BLaER1 treated with 17β-estradiol and CSF1 and Interleukin-3, amounts not matched to agents 10 nM and 100 nM (cell line): ENCODE measurements around the gene MBNL2.

Source experiments
- H3K27ac ChIP-seq, 11 experiments: shearing (Covaris generic); formaldehyde crosslinking; 2 replicates each; pipeline ENCODE4 v1.8.1; 2022
- H3K27me3 ChIP-seq, 11 experiments: shearing (Covaris generic); formaldehyde crosslinking; 2 replicates each; pipeline ENCODE4 v1.8.1; 2022
- H3K36me3 ChIP-seq, 11 experiments: shearing (Covaris generic); formaldehyde crosslinking; 2 replicates each; pipeline ENCODE4 v1.8.1; 2022
- H3K4me1 ChIP-seq, 10 experiments: shearing (Covaris generic); formaldehyde crosslinking; 2 replicates each; pipeline ENCODE4 v1.8.1; 2022
- H3K4me2 ChIP-seq, 11 experiments: shearing (Covaris generic); formaldehyde crosslinking; 2 replicates each; pipeline ENCODE4 v1.8.1; 2022
- H3K4me3 ChIP-seq, 10 experiments: shearing (Covaris generic); formaldehyde crosslinking; 2 replicates each; pipeline ENCODE4 v1.8.1; 2022
- H3K9ac ChIP-seq, 11 experiments: shearing (Covaris generic); formaldehyde crosslinking; 2 replicates each; pipeline ENCODE4 v1.8.1; 2022
- H3K9me3 ChIP-seq, 11 experiments: shearing (Covaris generic); formaldehyde crosslinking; replicated peaks in 1 of 11; 2 replicates each; pipeline ENCODE4 v1.8.1; 2022
- H4K20me1 ChIP-seq, 11 experiments: shearing (Covaris generic); formaldehyde crosslinking; 2 replicates each; pipeline ENCODE4 v1.8.1; 2022
- Cebpa-rat ChIP-seq, 11 experiments: shearing (Covaris generic); IDR thresholded peaks; 2 replicates each; pipeline ENCODE4 v1.8.1; 2022

Gene MBNL2

GRCh38 chr13:97403893-97404750, 182.0 kb downstream of the MBNL2 start:
- no peaks in the 10 kb centered on the region for H3K27me3 ChIP-seq
- H4K20me1 ChIP-seq, result no peaks in the 10 kb centered on the region
- H3K4me1 ChIP-seq, result no peaks in the 10 kb centered on the region
- no peak overlapping the region for H3K4me3 ChIP-seq
- H3K4me2 ChIP-seq, result no peak overlapping the region
- peaks cover 0 to 7% (median 0%) of the 10 kb centered on the region in 11 experiments; a peak in 1 of 22 replicates for H3K36me3 ChIP-seq
- H3K9ac ChIP-seq, result no peak overlapping the region
- no peak for TF ChIP-seq Cebpa-rat (IDR thresholded peaks at IDR 0.05)
- H3K9me3 ChIP-seq, result peaks cover 11 to 22% (median 14%) of the 10 kb centered on the region in 11 experiments; a peak in 21 of 22 replicates
- H3K27ac ChIP-seq, result no peak overlapping the region

GRCh38 chr13:97407540-97407939, 185.4 kb downstream of the MBNL2 start:
- no peak for TF ChIP-seq Cebpa-rat (IDR thresholded peaks at IDR 0.05)
- H3K9me3 ChIP-seq, result peaks cover 0 to 6% (median 0%) of the 10 kb centered on the region in 11 experiments; a peak in 2 of 22 replicates

GRCh38 chr13:97408938-97409337, 186.8 kb downstream of the MBNL2 start:
- no peak overlapping the region for H3K9ac ChIP-seq
- no peak overlapping the region for H3K4me3 ChIP-seq
- peaks cover 0 to 24% (median 12%) of the 10 kb centered on the region in 10 experiments; a peak in 11 of 20 replicates for H3K4me1 ChIP-seq
- no peaks in the 10 kb centered on the region for H3K36me3 ChIP-seq
- no peak overlapping the region for H3K27ac ChIP-seq
- H3K27me3 ChIP-seq, result no peaks in the 10 kb centered on the region
- H3K4me2 ChIP-seq, result no peak overlapping the region
- H4K20me1 ChIP-seq, result no peaks in the 10 kb centered on the region
- TF ChIP-seq Cebpa-rat (IDR thresholded peaks at IDR 0.05), result no peak
- H3K9me3 ChIP-seq, result peaks cover 0 to 6% (median 0%) of the 10 kb centered on the region in 11 experiments; a peak in 2 of 22 replicates

More at GRCh38 chr13:97407540-97407939, 185.4 kb downstream of the MBNL2 start:
- H3K36me3 ChIP-seq, result no peaks in the 10 kb centered on the region
- H3K4me2 ChIP-seq, result no peak overlapping the region
- no peaks in the 10 kb centered on the region for H4K20me1 ChIP-seq
- no peak overlapping the region for H3K27ac ChIP-seq
- H3K4me3 ChIP-seq, result no peak overlapping the region
- H3K27me3 ChIP-seq, result no peaks in the 10 kb centered on the region
- peaks cover 0 to 18% (median 9%) of the 10 kb centered on the region in 10 experiments; a peak in 10 of 20 replicates for H3K4me1 ChIP-seq
- H3K9ac ChIP-seq, result no peak overlapping the region

- Histone ChIP-seq H3K27ac (no peak overlapping the region), H3K4me3 (no peak overlapping the region), H3K9me3 (peaks cover 0 to 6% (median 0%) of the 10 kb centered on the region in 11 experiments; a peak in 2 of 22 replicates), H3K4me2 (peak overlapping the region in 5 of 11 experiments; percentile 4 to 56 (median 26); a peak in 5 of 22 replicates), H3K36me3 (no peaks in the 10 kb centered on the region), H3K4me1 (peaks cover 0 to 26% (median 12%) of the 10 kb centered on the region in 10 experiments; a peak in 11 of 20 replicates), H4K20me1 (no peaks in the 10 kb centered on the region), H3K9ac (no peak overlapping the region), H3K27me3 (no peaks in the 10 kb centered on the region)
- no peak for TF ChIP-seq Cebpa-rat (IDR thresholded peaks at IDR 0.05)
Measured at GRCh38 chr13:97411984-97412383, 189.9 kb downstream of the MBNL2 start.

GRCh38 chr13:97413694-97414093, 191.6 kb downstream of the MBNL2 start:
- Histone ChIP-seq H3K4me3 (no peak overlapping the region), H3K9me3 (peaks cover 0 to 6% (median 0%) of the 10 kb centered on the region in 11 experiments; a peak in 2 of 22 replicates), H3K27me3 (no peaks in the 10 kb centered on the region), H3K9ac (no peak overlapping the region), H3K4me2 (peak overlapping the region in 6 of 11 experiments; percentile 18 to 56 (median 33); a peak in 10 of 22 replicates), H3K4me1 (peaks cover 0 to 26% (median 12%) of the 10 kb centered on the region in 10 experiments; a peak in 11 of 20 replicates), H3K36me3 (no peaks in the 10 kb centered on the region), H3K27ac (no peak overlapping the region), H4K20me1 (no peaks in the 10 kb centered on the region)
- TF ChIP-seq Cebpa-rat (IDR thresholded peaks at IDR 0.05), result no peak

- no peak overlapping the region for H3K9ac ChIP-seq
- no peak overlapping the region for H3K4me3 ChIP-seq
- no peak overlapping the region for H3K4me2 ChIP-seq
- no peak overlapping the region for H3K27ac ChIP-seq
- H4K20me1 ChIP-seq, result no peaks in the 10 kb centered on the region
- H3K36me3 ChIP-seq, result no peaks in the 10 kb centered on the region
- peaks cover 0 to 26% (median 12%) of the 10 kb centered on the region in 10 experiments; a peak in 11 of 20 replicates for H3K4me1 ChIP-seq
- no peak for TF ChIP-seq Cebpa-rat (IDR thresholded peaks at IDR 0.05)
- peaks cover 0 to 6% (median 0%) of the 10 kb centered on the region in 11 experiments; a peak in 2 of 22 replicates for H3K9me3 ChIP-seq
- no peaks in the 10 kb centered on the region for H3K27me3 ChIP-seq
Measured at GRCh38 chr13:97414392-97414791, 192.3 kb downstream of the MBNL2 start.

GRCh38 chr13:97417698-97418097, 195.6 kb downstream of the MBNL2 start:
- no peaks in the 10 kb centered on the region for H3K27me3 ChIP-seq
- no peak overlapping the region for H3K27ac ChIP-seq
- H3K4me1 ChIP-seq, result peaks cover 0 to 10% (median 4%) of the 10 kb centered on the region in 10 experiments; a peak in 10 of 20 replicates
- H3K36me3 ChIP-seq, result no peaks in the 10 kb centered on the region
- H3K4me3 ChIP-seq, result no peak overlapping the region
- H4K20me1 ChIP-seq, result no peaks in the 10 kb centered on the region
- no peak for TF ChIP-seq Cebpa-rat (IDR thresholded peaks at IDR 0.05)
- peaks cover 0 to 5% (median 0%) of the 10 kb centered on the region in 11 experiments; a peak in 2 of 22 replicates for H3K9me3 ChIP-seq
- no peak overlapping the region for H3K9ac ChIP-seq
- H3K4me2 ChIP-seq, result no peak overlapping the region

GRCh38 chr13:97422118-97423054, 200.3 kb downstream of the MBNL2 start:
- Histone ChIP-seq H3K4me2 (peak overlapping the region in 1 of 11 experiments; percentile 27; a peak in 1 of 22 replicates), H3K36me3 (no peaks in the 10 kb centered on the region), H3K27ac (no peak overlapping the region), H3K9me3 (peaks cover 0 to 5% (median 0%) of the 10 kb centered on the region in 11 experiments; a peak in 3 of 22 replicates), H4K20me1 (no peaks in the 10 kb centered on the region), H3K4me1 (peaks cover 0 to 9% (median 0%) of the 10 kb centered on the region in 10 experiments; a peak in 2 of 20 replicates), H3K9ac (no peak overlapping the region), H3K27me3 (no peaks in the 10 kb centered on the region), H3K4me3 (no peak overlapping the region)
- TF ChIP-seq Cebpa-rat (IDR thresholded peaks at IDR 0.05), result no peak
